ENCODE measurements around the gene CDH4.

- TF ChIP-seq POLR2AphosphoS5 (IDR thresholded peaks at IDR 0.05): no peak
- TF ChIP-seq, protein P1, sequence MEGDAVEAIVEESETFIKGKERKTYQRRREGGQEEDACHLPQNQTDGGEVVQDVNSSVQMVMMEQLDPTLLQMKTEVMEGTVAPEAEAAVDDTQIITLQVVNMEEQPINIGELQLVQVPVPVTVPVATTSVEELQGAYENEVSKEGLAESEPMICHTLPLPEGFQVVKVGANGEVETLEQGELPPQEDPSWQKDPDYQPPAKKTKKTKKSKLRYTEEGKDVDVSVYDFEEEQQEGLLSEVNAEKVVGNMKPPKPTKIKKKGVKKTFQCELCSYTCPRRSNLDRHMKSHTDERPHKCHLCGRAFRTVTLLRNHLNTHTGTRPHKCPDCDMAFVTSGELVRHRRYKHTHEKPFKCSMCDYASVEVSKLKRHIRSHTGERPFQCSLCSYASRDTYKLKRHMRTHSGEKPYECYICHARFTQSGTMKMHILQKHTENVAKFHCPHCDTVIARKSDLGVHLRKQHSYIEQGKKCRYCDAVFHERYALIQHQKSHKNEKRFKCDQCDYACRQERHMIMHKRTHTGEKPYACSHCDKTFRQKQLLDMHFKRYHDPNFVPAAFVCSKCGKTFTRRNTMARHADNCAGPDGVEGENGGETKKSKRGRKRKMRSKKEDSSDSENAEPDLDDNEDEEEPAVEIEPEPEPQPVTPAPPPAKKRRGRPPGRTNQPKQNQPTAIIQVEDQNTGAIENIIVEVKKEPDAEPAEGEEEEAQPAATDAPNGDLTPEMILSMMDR (IDR thresholded peaks at IDR 0.05): no peak
These were observed 36.3 kb downstream of the CDH4 start for GRCh38 chr20:61288331-61288784.

Measured in prostate gland (tissue), 2 donors.